Activated B cell treated with CpG ODN at 0.5 μM for 24 hours (primary cell): ENCODE measurements around the gene CHAMP1. TPM values are rescaled to one million over a fixed set of nuclear protein-coding genes. Genes with fewer than 3 reads are reported as not detected.
"Not testable (repeated sequence)": the region's sequence is repeated elsewhere in the genome, so short reads cannot be mapped to it uniquely, and the experiment has no call there.

Experiments
- ATAC-seq: fragments of 200-7000 bp; cut with Tn5 transposase; one replicate; pipeline ENCODE4 v1.10.0; 2021; ENCODE audit warnings: low read depth, mild to moderate bottlenecking, moderate library complexity
- CTCF ChIA-PET: fragments of 350-600 bp; sonication (Branson Sonifier 250); formaldehyde crosslinking; loops from one replicate; lab custom pipeline; 2021; ENCODE audit warnings: antibody characterized with exemption; lab: Charles Lee
- POLR2A ChIA-PET: fragments of 350-600 bp; sonication (Branson Sonifier 250); formaldehyde crosslinking; loops from one replicate; lab custom pipeline; 2021; ENCODE audit warnings: antibody characterized with exemption; lab: Charles Lee
- DNase-seq: peaks from one replicate; pipeline ENCODE4 v3.0.0; 2022
- H3K27ac Mint-ChIP-seq: one replicate; pipeline ENCODE4 v1.8.0; 2020; ENCODE audit warnings: mixed read lengths
- H3K27me3 Mint-ChIP-seq: one replicate; pipeline ENCODE4 v1.8.0; 2021; ENCODE audit warnings: mixed read lengths
- H3K36me3 Mint-ChIP-seq: one replicate; pipeline ENCODE4 v1.8.0; 2021; ENCODE audit warnings: low read depth, mixed read lengths
- H3K4me1 Mint-ChIP-seq: one replicate; pipeline ENCODE4 v1.8.0; 2021; ENCODE audit warnings: mixed read lengths
- H3K4me3 Mint-ChIP-seq: one replicate; pipeline ENCODE4 v1.8.0; 2020; ENCODE audit warnings: mild to moderate bottlenecking, mixed read lengths
- H3K9me3 Mint-ChIP-seq: one replicate; pipeline ENCODE4 v1.8.0; 2020; ENCODE audit warnings: mixed read lengths
- intact Hi-C: fragments of 100-400 bp; cut with micrococcal nuclease; formaldehyde crosslinking; loops from one replicate; pipeline ENCODE4 v1.15.1; 2024
- total RNA-seq: library from RNA; stranded (reverse); gene quantifications from 2 replicates; pipeline ENCODE4 v1.2.3, GENCODE V29; 2022
- TF ChIP-seq, protein P1 (sequence below): fragments of 200-600 bp; IDR thresholded peaks from one replicate; pipeline ENCODE4 v1.8.0; 2022; ENCODE audit warnings: antibody characterized with exemption, mild to moderate bottlenecking

The CHAMP1 gene
- total RNA-seq, 1 donor from 2014 or later = 34.8 TPM

- Mint-ChIP-seq H3K36me3 (no peaks in the 10 kb centered on the region), H3K27me3 (peaks cover 5% of the 10 kb centered on the region), H3K4me1 (peaks cover 9% of the 10 kb centered on the region), H3K4me3 (no peak overlapping the region), H3K9me3 (no peaks in the 10 kb centered on the region), H3K27ac (no peak overlapping the region)
- ATAC-seq (no peak), DNase-seq (no peak)
- TF ChIP-seq, protein P1, sequence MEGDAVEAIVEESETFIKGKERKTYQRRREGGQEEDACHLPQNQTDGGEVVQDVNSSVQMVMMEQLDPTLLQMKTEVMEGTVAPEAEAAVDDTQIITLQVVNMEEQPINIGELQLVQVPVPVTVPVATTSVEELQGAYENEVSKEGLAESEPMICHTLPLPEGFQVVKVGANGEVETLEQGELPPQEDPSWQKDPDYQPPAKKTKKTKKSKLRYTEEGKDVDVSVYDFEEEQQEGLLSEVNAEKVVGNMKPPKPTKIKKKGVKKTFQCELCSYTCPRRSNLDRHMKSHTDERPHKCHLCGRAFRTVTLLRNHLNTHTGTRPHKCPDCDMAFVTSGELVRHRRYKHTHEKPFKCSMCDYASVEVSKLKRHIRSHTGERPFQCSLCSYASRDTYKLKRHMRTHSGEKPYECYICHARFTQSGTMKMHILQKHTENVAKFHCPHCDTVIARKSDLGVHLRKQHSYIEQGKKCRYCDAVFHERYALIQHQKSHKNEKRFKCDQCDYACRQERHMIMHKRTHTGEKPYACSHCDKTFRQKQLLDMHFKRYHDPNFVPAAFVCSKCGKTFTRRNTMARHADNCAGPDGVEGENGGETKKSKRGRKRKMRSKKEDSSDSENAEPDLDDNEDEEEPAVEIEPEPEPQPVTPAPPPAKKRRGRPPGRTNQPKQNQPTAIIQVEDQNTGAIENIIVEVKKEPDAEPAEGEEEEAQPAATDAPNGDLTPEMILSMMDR = no peak
- POLR2A ChIA-PET = no interaction called here
- CTCF ChIA-PET = no interaction called here
- intact Hi-C loops = no loop called here
Measured at GRCh38 chr13:114339857-114340534, 25.7 kb downstream of the CHAMP1 start.

DNA sequence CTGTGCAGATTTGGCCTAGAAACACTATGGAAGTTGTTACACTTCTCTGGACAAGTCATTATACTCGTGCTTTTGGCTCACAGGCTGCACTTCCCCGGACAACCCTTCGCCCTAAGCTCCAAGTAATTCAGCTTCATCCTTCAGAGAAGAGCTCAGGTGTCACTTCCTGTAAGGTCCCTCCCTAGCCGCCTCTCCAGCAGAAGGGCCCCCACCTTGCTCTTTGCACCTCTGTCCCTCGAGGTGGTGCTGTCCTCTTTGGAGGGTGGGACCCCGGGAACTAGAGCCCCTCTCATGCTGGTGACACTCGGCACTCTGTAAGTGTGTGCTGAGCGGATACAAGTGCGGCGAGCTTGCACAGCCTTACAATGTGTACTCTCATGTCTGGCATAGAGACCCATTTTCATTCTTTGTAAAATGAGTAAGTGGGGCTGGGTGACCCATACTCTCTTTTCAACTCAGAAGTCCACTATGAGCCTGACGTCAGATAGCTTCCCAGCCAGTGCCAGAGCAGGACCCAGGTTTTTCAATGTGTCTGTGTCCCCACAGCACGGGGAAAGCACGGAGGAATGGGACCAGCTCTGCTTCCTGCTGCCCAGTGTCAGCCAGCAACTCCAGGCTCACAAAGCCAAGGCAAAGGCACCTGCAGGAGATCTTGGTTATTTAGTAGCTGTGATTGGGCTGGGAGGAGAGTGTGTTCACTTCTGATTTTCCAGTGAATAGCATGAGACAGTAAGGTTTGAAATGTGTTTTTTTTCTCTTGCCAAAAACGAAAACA is 26.9 kb downstream of the CHAMP1 start:
- Mint-ChIP-seq H3K27ac (no peak overlapping the region), H3K9me3 (no peaks in the 10 kb centered on the region), H3K36me3 (no peaks in the 10 kb centered on the region), H3K4me3 (no peak overlapping the region), H3K27me3 (peaks cover 8% of the 10 kb centered on the region), H3K4me1 (peaks cover 4% of the 10 kb centered on the region)
- no peak for DNase-seq
- ChIA-PET POLR2A (no interaction called here), CTCF (interaction anchor here (1.0 kb wide), 1 partner anchor 59 kb away, joined by 3 read pairs; no protein-coding TSS in a partner anchor)
- intact Hi-C loops = no loop called here
- no peak for ATAC-seq
- TF ChIP-seq, protein P1 = no peak

- CTCF ChIA-PET, intact Hi-C loops, DNase-seq, H3K36me3 Mint-ChIP-seq, H3K27ac Mint-ChIP-seq, H3K4me1 Mint-ChIP-seq, H3K4me3 Mint-ChIP-seq, H3K9me3 Mint-ChIP-seq, POLR2A ChIA-PET, ATAC-seq: not testable (repeated sequence)
- peaks cover 32% of the 10 kb centered on the region for H3K27me3 Mint-ChIP-seq
Measured at GRCh38 chr13:114347256-114347655, 33.0 kb downstream of the CHAMP1 start.

DNA sequence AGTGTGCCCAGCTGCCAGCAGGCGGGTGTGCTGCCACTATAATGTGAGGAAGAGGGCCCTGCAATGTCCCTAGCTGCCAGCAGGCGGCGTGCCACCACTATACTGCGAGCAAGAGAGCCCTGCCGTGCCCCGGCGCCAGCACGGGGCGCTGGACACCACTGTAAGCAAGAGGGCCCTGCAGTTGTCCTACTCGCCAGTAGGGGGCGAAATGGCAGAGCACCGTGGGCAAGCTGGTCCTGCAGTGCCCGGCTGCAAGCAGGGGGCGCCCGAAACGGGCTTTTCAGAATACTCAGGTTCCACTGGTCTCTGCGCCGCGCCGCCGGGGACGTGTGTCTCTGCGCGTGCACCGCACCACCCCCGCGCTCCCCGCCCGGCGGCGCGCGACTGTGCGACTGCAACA is 38.5 kb downstream of the CHAMP1 start:
- H3K36me3 Mint-ChIP-seq, ATAC-seq, intact Hi-C loops: not testable (repeated sequence)

DNA sequence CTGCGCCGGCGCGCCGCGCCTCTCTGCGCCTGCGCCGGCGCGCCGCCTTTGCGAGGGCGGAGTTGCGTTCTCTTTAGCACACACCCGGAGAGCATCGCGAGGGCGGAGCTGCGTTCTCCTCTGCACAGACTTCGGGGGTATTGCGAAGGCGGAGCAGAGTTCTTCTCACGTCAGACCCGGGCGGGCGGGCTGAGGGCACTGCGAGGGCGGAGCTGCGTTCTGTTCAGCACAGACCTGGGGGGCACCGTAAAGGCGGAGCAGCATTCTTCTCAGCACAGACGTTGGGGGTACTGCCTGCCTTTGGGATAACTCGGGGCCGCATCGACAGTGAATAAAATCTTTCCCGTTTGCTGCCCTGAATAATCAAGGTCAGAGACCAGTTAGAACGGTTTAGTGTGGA is 39.1 kb downstream of the CHAMP1 start:
- POLR2A ChIA-PET, H3K4me3 Mint-ChIP-seq, H3K36me3 Mint-ChIP-seq, ATAC-seq, H3K4me1 Mint-ChIP-seq, DNase-seq, intact Hi-C loops, CTCF ChIA-PET, H3K27ac Mint-ChIP-seq, H3K9me3 Mint-ChIP-seq: not testable (repeated sequence)
- peaks cover 15% of the 10 kb centered on the region for H3K27me3 Mint-ChIP-seq

More for the DNA sequence above, 38.5 kb downstream of the CHAMP1 start:
- POLR2A ChIA-PET, H3K27ac Mint-ChIP-seq, CTCF ChIA-PET, H3K9me3 Mint-ChIP-seq, DNase-seq, H3K4me1 Mint-ChIP-seq, H3K4me3 Mint-ChIP-seq: not testable (repeated sequence)
- H3K27me3 Mint-ChIP-seq = peaks cover 17% of the 10 kb centered on the region

Other genes with a start within 250 kb of the CHAMP1 start
- 17.5 and 20.4 TPM in 2 replicates for gene RASA3, start 181.9 kb upstream of the CHAMP1 start, total RNA-seq
- not detected in 2 replicates for gene CFAP97D2, start 135.2 kb upstream of the CHAMP1 start, total RNA-seq
- gene CDC16, start 79.6 kb upstream of the CHAMP1 start, total RNA-seq = 84.2 and 98.0 TPM in 2 replicates
- gene UPF3A, start 32.9 kb upstream of the CHAMP1 start, total RNA-seq = 68.3 and 83.2 TPM in 2 replicates